HG03045 (cell line): ENCODE data around the gene SREBF1.
"Not testable (repeated sequence)": the region's sequence is repeated elsewhere in the genome, so short reads cannot be mapped to it uniquely, and the experiment has no call there.

Experiments used
- ATAC-seq: cut with Tn5 transposase; IDR thresholded peaks from one replicate; pipeline ENCODE4 v1.9.1; 2021; ENCODE audit warnings: mild to moderate bottlenecking, moderate library complexity; ENCODE audit not compliant: unreplicated experiment

Gene SREBF1

GRCh38 chr17:17813725-17814095 is 23.1 kb downstream of the SREBF1 start:
- ATAC-seq = no peak

GRCh38 chr17:17813055-17813724 is 23.6 kb downstream of the SREBF1 start:
- no peak for ATAC-seq

GRCh38 chr17:17812211-17813054 is 24.4 kb downstream of the SREBF1 start:
- no peak for ATAC-seq

GRCh38 chr17:17811381-17812210 is 25.2 kb downstream of the SREBF1 start:
- ATAC-seq = no peak

- ATAC-seq = no peak
Measured at GRCh38 chr17:17810895-17811248, 25.9 kb downstream of the SREBF1 start.

- no peak for ATAC-seq
Measured at GRCh38 chr17:17810084-17810894, 26.5 kb downstream of the SREBF1 start.

- no peak for ATAC-seq
Measured at GRCh38 chr17:17809531-17810083, 27.2 kb downstream of the SREBF1 start.

GRCh38 chr17:17808706-17809432 is 27.9 kb downstream of the SREBF1 start:
- no peak for ATAC-seq

- not testable (repeated sequence) for ATAC-seq
Measured at GRCh38 chr17:17808200-17808599, 28.6 kb downstream of the SREBF1 start.

- ATAC-seq = no peak
Measured at GRCh38 chr17:17807440-17807839, 29.3 kb downstream of the SREBF1 start.

GRCh38 chr17:17806611-17807274 is 30.0 kb downstream of the SREBF1 start:
- no peak for ATAC-seq

- no peak for ATAC-seq
Measured at GRCh38 chr17:17806035-17806434, 30.8 kb downstream of the SREBF1 start.

- ATAC-seq = no peak
Measured at GRCh38 chr17:17805575-17805974, 31.2 kb downstream of the SREBF1 start.

- ATAC-seq = no peak
Measured at GRCh38 chr17:17804007-17804406, 32.8 kb downstream of the SREBF1 start.

GRCh38 chr17:17801800-17802481 is 34.8 kb downstream of the SREBF1 start:
- no peak for ATAC-seq

GRCh38 chr17:17800504-17801021 is 36.2 kb downstream of the SREBF1 start:
- ATAC-seq = no peak

GRCh38 chr17:17798573-17799255 is 38.1 kb downstream of the SREBF1 start:
- no peak for ATAC-seq
